K562 (cell line): ENCODE data around the gene EML3. TPM values are rescaled to one million over a fixed set of nuclear protein-coding genes. Genes with fewer than 3 reads are reported as not detected.

Experiments used
- CEBPG ChIP-seq, 3 experiments: fragments of 200-800 bp in 1 of 3; sonication (Bioruptor generic) in 1 of 3; sonication (generic) in 1 of 3; formaldehyde crosslinking in 1 of 3; IDR thresholded peaks in 2 of 3; conservative IDR thresholded peaks in 1 of 3; 2 replicates each; pipeline versions ENCODE4 v1.6.1 to v1.8.0; 2016 to 2022; ENCODE audit warnings: missing compliant biosample characterization in 2 of 3, missing genetic modification characterization in 2 of 3, mild to moderate bottlenecking in 1 of 3, missing genetic modification reagents in 1 of 3
- FOS ChIP-seq: IDR thresholded peaks from 3 replicates; pipeline ENCODE4 v1.6.1; 2011; ENCODE audit not compliant: insufficient read length; ENCODE audit errors: extremely low read depth
- FOXP4 ChIP-seq: sonication (generic); formaldehyde crosslinking; IDR thresholded peaks from 2 replicates; pipeline ENCODE4 v1.8.0; 2022; ENCODE audit warnings: mild to moderate bottlenecking, missing genetic modification reagents, borderline replicate concordance
- LARP7 ChIP-seq: fragments of 450-650 bp; IDR thresholded peaks from 2 replicates; pipeline ENCODE4 v1.6.1; 2016
- LEF1 ChIP-seq: fragments of 450-650 bp; IDR thresholded peaks from 2 replicates; pipeline ENCODE4 v1.6.1; 2016; ENCODE audit warnings: mild to moderate bottlenecking
- NFRKB ChIP-seq: fragments of 450-650 bp; IDR thresholded peaks from 2 replicates; pipeline ENCODE4 v1.6.1; 2016; ENCODE audit warnings: low read depth
- PATZ1 ChIP-seq: fragments of 250-450 bp; sonication (Bioruptor Pico); IDR thresholded peaks from 2 replicates; pipeline ENCODE4 v1.5.0; 2020; ENCODE audit warnings: mild to moderate bottlenecking, borderline replicate concordance
- POU5F1 ChIP-seq: fragments of 150-350 bp; IDR thresholded peaks from 2 replicates; pipeline ENCODE4 v1.6.1; 2014; ENCODE audit warnings: borderline replicate concordance, low read length, low read depth, mild to moderate bottlenecking; ENCODE audit not compliant: partially characterized antibody
- PYGO2 ChIP-seq: fragments of 450-650 bp; IDR thresholded peaks from 2 replicates; pipeline ENCODE4 v1.6.1; 2016; ENCODE audit warnings: mild to moderate bottlenecking, missing genetic modification characterization, moderate library complexity, missing compliant biosample characterization
- RBM14 ChIP-seq: fragments of 200-400 bp; formaldehyde crosslinking; IDR thresholded peaks from 2 replicates; pipeline ENCODE4 v1.6.1; 2018; ENCODE audit warnings: low read depth, mild to moderate bottlenecking, low read length, moderate library complexity, borderline replicate concordance; ENCODE audit not compliant: insufficient read depth
- TARDBP ChIP-seq: fragments of 450-650 bp; IDR thresholded peaks from 2 replicates; pipeline ENCODE4 v1.6.1; 2016
- TCFL5 ChIP-seq: fragments of 250-450 bp; sonication (Bioruptor Pico); conservative IDR thresholded peaks from 2 replicates; pipeline ENCODE4 v1.6.1; 2021; ENCODE audit warnings: mild to moderate bottlenecking, moderate library complexity, matching md5 sums
- ZFPM2 ChIP-seq: fragments of 250-450 bp; sonication (Bioruptor Pico); IDR thresholded peaks from 2 replicates; pipeline ENCODE4 v1.5.1; 2022; ENCODE audit warnings: mild to moderate bottlenecking
- ZNF239 ChIP-seq: fragments of 250-450 bp; sonication (Bioruptor Pico); IDR thresholded peaks from 2 replicates; pipeline ENCODE4 v1.4.0; 2020; ENCODE audit warnings: mild to moderate bottlenecking
- ZNF408 ChIP-seq: fragments of 250-450 bp; sonication (Bioruptor Pico); IDR thresholded peaks from 2 replicates; pipeline ENCODE4 v1.4.0; 2020; ENCODE audit warnings: low read depth, mild to moderate bottlenecking, moderate library complexity
- ZNF717 ChIP-seq: fragments of 250-450 bp; sonication (Bioruptor Pico); IDR thresholded peaks from 2 replicates; pipeline ENCODE4 v1.5.0; 2021
- polyA plus RNA-seq, 8 experiments: library from polyadenylated mRNA; depleted of rRNA in 4 of 8; stranded (reverse) in 5 of 8; unstranded in 3 of 8; fragments of >200 nt; fragmentation: Nextera tagmentation in 2 of 8; fragmentation: Illumina TruSeq in 1 of 8; extraction: Ambion mirVana in 2 of 8; extraction: Trizol in 1 of 8; gene quantifications; 2 replicates each; pipeline versions ENCODE4 v1.2.1 to v1.2.3, GENCODE V29; 2011 to 2014; ENCODE audit warnings: inconsistent platforms in 1 of 8, missing spikeins in 1 of 8
- total RNA-seq, 7 experiments: library from RNA; depleted of rRNA in 6 of 7; stranded (reverse); fragments of >200 nt in 6 of 7; fragmentation: Illumina TruSeq in 2 of 7; extraction: Trizol in 2 of 7; gene quantifications; 2 replicates each; pipeline versions ENCODE4 v1.2.1 to v1.2.3, GENCODE V29; 2011 to 2021; ENCODE audit warnings: low replicate concordance in 1 of 7
- TF ChIP-seq, protein P1 (sequence below): fragments of 450-650 bp; IDR thresholded peaks from 2 replicates; pipeline ENCODE4 v1.6.1; 2017; ENCODE audit warnings: antibody characterized with exemption
- TF ChIP-seq, protein P2 (sequence below): sonication (generic); formaldehyde crosslinking; IDR thresholded peaks from 2 replicates; pipeline ENCODE4 v1.8.1; 2023; ENCODE audit warnings: mild to moderate bottlenecking, missing genetic modification reagents
- TF ChIP-seq, protein P3 (sequence below): IDR thresholded peaks from 3 replicates; pipeline ENCODE4 v1.6.1; 2011; ENCODE audit warnings: borderline replicate concordance, mild to moderate bottlenecking; ENCODE audit not compliant: insufficient read length, insufficient read depth

EML3 gene
- total and polyA plus RNA-seq, 9 of the 15 experiments (the other 6 are each of a cell fraction or from before 2014, with no cell fraction given): 0.32 to 90.5 (median 26.4) TPM

DNA sequence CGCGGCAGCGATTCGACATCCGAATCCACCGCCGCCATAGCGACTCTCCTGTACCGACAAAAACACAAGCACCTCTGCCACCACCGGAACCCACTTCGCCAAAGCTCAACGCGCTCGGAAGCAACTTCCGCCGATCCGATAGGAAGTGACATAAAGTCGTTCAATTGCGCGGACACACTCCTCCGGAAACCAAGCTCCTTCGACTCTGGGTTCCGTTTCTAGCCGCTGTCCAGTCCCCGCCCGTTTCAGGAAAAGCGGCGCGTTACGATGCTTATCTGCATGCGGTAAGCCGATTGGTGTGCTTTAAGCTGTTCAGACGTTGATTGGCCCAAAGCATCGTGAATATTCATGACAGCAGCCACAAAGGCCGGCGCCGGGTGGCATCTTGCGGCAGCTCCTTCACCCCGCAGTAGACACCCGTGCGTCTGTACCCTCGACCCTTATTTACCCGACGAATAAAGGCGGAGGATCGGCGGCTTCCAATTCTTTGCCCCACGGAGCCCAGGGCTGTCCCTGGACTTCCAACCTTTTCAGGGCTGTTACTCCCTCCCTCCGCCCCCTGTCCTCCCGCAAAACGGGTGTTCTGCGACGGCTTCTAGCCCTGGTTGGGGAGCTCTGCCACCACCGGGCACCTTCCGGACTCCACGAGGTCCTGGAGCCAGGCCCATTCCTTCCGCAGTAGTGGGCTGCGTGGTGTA is 21.0 kb downstream of the EML3 start, which contains the start of gene TUT1 (continued):
- peak; percentile 78; the same call in 1 of the 2 replicates for TF ChIP-seq FOXP4 (CRISPR knock-in tag)
- no peak for TF ChIP-seq ZNF408
- TF ChIP-seq NFRKB: peak; percentile 95
- TF ChIP-seq ZNF239 (CRISPR knock-in tag): no peak
- no peak for TF ChIP-seq ZNF717 (CRISPR knock-in tag)
- no peak for TF ChIP-seq ZFPM2 (CRISPR knock-in tag)
- TF ChIP-seq TARDBP: no peak; the same call in none of the 2 replicates
- no peak for TF ChIP-seq PYGO2 (tag)
- TF ChIP-seq TCFL5: no peak
- TF ChIP-seq, protein P1, sequence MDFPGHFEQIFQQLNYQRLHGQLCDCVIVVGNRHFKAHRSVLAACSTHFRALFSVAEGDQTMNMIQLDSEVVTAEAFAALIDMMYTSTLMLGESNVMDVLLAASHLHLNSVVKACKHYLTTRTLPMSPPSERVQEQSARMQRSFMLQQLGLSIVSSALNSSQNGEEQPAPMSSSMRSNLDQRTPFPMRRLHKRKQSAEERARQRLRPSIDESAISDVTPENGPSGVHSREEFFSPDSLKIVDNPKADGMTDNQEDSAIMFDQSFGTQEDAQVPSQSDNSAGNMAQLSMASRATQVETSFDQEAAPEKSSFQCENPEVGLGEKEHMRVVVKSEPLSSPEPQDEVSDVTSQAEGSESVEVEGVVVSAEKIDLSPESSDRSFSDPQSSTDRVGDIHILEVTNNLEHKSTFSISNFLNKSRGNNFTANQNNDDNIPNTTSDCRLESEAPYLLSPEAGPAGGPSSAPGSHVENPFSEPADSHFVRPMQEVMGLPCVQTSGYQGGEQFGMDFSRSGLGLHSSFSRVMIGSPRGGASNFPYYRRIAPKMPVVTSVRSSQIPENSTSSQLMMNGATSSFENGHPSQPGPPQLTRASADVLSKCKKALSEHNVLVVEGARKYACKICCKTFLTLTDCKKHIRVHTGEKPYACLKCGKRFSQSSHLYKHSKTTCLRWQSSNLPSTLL: no peak
- TF ChIP-seq FOS: peak; percentile 87
- no peak for TF ChIP-seq LEF1
- TF ChIP-seq POU5F1: peak; percentile 59
- TF ChIP-seq, protein P2, sequence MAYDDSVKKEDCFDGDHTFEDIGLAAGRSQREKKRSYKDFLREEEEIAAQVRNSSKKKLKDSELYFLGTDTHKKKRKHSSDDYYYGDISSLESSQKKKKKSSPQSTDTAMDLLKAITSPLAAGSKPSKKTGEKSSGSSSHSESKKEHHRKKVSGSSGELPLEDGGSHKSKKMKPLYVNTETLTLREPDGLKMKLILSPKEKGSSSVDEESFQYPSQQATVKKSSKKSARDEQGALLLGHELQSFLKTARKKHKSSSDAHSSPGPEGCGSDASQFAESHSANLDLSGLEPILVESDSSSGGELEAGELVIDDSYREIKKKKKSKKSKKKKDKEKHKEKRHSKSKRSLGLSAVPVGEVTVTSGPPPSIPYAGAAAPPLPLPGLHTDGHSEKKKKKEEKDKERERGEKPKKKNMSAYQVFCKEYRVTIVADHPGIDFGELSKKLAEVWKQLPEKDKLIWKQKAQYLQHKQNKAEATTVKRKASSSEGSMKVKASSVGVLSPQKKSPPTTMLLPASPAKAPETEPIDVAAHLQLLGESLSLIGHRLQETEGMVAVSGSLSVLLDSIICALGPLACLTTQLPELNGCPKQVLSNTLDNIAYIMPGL (CRISPR knock-in tag): no peak
- TF ChIP-seq CEBPG (CRISPR knock-in tag; IDR thresholded peaks at IDR 0.05): no peak
- no peak for TF ChIP-seq CEBPG (tag; conservative IDR thresholded peaks at IDR 0.05 in 1 of 2, IDR thresholded peaks at IDR 0.05 in 1 of 2)
- TF ChIP-seq PATZ1 (CRISPR knock-in tag): no peak
- TF ChIP-seq, protein P3, sequence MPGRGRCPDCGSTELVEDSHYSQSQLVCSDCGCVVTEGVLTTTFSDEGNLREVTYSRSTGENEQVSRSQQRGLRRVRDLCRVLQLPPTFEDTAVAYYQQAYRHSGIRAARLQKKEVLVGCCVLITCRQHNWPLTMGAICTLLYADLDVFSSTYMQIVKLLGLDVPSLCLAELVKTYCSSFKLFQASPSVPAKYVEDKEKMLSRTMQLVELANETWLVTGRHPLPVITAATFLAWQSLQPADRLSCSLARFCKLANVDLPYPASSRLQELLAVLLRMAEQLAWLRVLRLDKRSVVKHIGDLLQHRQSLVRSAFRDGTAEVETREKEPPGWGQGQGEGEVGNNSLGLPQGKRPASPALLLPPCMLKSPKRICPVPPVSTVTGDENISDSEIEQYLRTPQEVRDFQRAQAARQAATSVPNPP: no peak
- TF ChIP-seq RBM14: no peak
- TF ChIP-seq LARP7: no peak
